ENCODE results near the gene TBX18.

TBX18 gene

GRCh38 chr6:84749181-84749580 lies 15.2 kb downstream of the TBX18 start:
- DNase-seq = no peak

- no peak for DNase-seq
These were observed 16.0 kb downstream of the TBX18 start for GRCh38 chr6:84748376-84748775.

- DNase-seq = no peak
These were observed 20.8 kb downstream of the TBX18 start for GRCh38 chr6:84743616-84744015.

- DNase-seq = no peak
These were observed 24.0 kb downstream of the TBX18 start for GRCh38 chr6:84740385-84740784.

- no peak for DNase-seq
These were observed 24.6 kb downstream of the TBX18 start for GRCh38 chr6:84739866-84740208.

- DNase-seq = no peak
These were observed 25.2 kb downstream of the TBX18 start for GRCh38 chr6:84738996-84739865.

GRCh38 chr6:84733889-84734288 lies 30.5 kb downstream of the TBX18 start:
- no peak for DNase-seq

GRCh38 chr6:84731901-84732300 lies 32.5 kb downstream of the TBX18 start:
- DNase-seq = no peak

GRCh38 chr6:84731401-84731800 lies 33.0 kb downstream of the TBX18 start:
- no peak for DNase-seq

- DNase-seq = no peak
These were observed 35.8 kb downstream of the TBX18 start for GRCh38 chr6:84728602-84729001.

- DNase-seq = no peak
These were observed 45.2 kb downstream of the TBX18 start for GRCh38 chr6:84719152-84719551.

GRCh38 chr6:84718038-84718955 lies 46.1 kb downstream of the TBX18 start:
- no peak for DNase-seq

- no peak for DNase-seq
These were observed 55.3 kb downstream of the TBX18 start for GRCh38 chr6:84709121-84709520.

- no peak for DNase-seq
These were observed 57.2 kb downstream of the TBX18 start for GRCh38 chr6:84707171-84707570.

GRCh38 chr6:84696166-84696565 lies 68.2 kb downstream of the TBX18 start:
- DNase-seq = no peak

GRCh38 chr6:84691978-84692623 lies 72.3 kb downstream of the TBX18 start:
- DNase-seq = no peak

GRCh38 chr6:84688141-84688873 lies 76.1 kb downstream of the TBX18 start:
- no peak for DNase-seq

GRCh38 chr6:84687431-84687830 lies 77.0 kb downstream of the TBX18 start:
- DNase-seq = no peak

- no peak for DNase-seq
These were observed 78.3 kb downstream of the TBX18 start for GRCh38 chr6:84685983-84686584.

- no peak for DNase-seq
These were observed 82.6 kb downstream of the TBX18 start for GRCh38 chr6:84681693-84682326.

Data from amygdala (tissue), 56 donors.